HAP-1 (cell line): ENCODE data around the gene MAGI2.

Experiments used
- DNase-seq, 2 experiments: peaks; one replicate each; pipeline ENCODE4 v3.0.0-alpha.2; 2016 to 2020; ENCODE audit warnings: low spot score in 2 of 2
- H3K27me3 ChIP-seq: fragments of 250-450 bp; sonication (Bioruptor Pico); 2 replicates; pipeline ENCODE4 v1.5.1; 2020; ENCODE audit warnings: low read depth, mild to moderate bottlenecking, moderate library complexity
- H3K36me3 ChIP-seq: fragments of 250-450 bp; sonication (Bioruptor Pico); replicated peaks from 2 replicates; pipeline ENCODE4 v1.5.1; 2020; ENCODE audit warnings: mild to moderate bottlenecking
- H3K4me1 ChIP-seq: fragments of 250-450 bp; sonication (Bioruptor Pico); 2 replicates; pipeline ENCODE4 v1.5.1; 2020; ENCODE audit warnings: mild to moderate bottlenecking
- H3K4me3 ChIP-seq: fragments of 250-450 bp; sonication (Bioruptor Pico); 2 replicates; pipeline ENCODE4 v1.5.1; 2020; ENCODE audit warnings: mild to moderate bottlenecking, moderate library complexity
- H3K9me3 ChIP-seq: fragments of 250-450 bp; sonication (Bioruptor Pico); 2 replicates; pipeline ENCODE4 v1.5.1; 2020; ENCODE audit warnings: mild to moderate bottlenecking, moderate library complexity
- in situ Hi-C: fragments of 300-500 bp; cut with MboI; formaldehyde crosslinking; loops from 3 replicates; pipeline ENCODE4 v1.14.3; 2020; ENCODE audit warnings: low sequenced_read_pairs, inconsistent platforms, mixed read lengths

MAGI2 gene

GRCh38 chr7:79453558-79454360 is at the start of gene MAGI2:
TSS of gene MAGI2 (minus strand) at chr7:79453667. CDS start at chr7:79453320, 347 bp downstream.
- H3K36me3 ChIP-seq: no peaks in the 10 kb centered on the region
- no peaks in the 10 kb centered on the region; the same call in 1 of the 2 replicates for H3K9me3 ChIP-seq
- in situ Hi-C loops: no loop called here
- no peaks in the 10 kb centered on the region; the same call in 1 of the 2 replicates for H3K4me1 ChIP-seq
- no peaks in the 10 kb centered on the region for H3K27me3 ChIP-seq
- H3K4me3 ChIP-seq: peak within 1 kb of the TSS; percentile 53
- peak; percentile 42 to 80 for DNase-seq

- no peaks in the 10 kb centered on the region for H3K36me3 ChIP-seq
- no peak for DNase-seq
- H3K27me3 ChIP-seq: no peaks in the 10 kb centered on the region
- no peak overlapping the region for H3K4me3 ChIP-seq
- in situ Hi-C loops: no loop called here
- no peaks in the 10 kb centered on the region for H3K4me1 ChIP-seq
- H3K9me3 ChIP-seq: no peaks in the 10 kb centered on the region
These were observed 48.7 kb upstream of the MAGI2 start for GRCh38 chr7:79502151-79502550.

- no peaks in the 10 kb centered on the region for H3K27me3 ChIP-seq
- DNase-seq: no peak
- no peak overlapping the region for H3K4me3 ChIP-seq
- no peaks in the 10 kb centered on the region for H3K36me3 ChIP-seq
- H3K9me3 ChIP-seq: no peaks in the 10 kb centered on the region
- no peaks in the 10 kb centered on the region; the same call in 1 of the 2 replicates for H3K4me1 ChIP-seq
- in situ Hi-C loops: no loop called here
These were observed 47.3 kb upstream of the MAGI2 start for GRCh38 chr7:79500759-79501158.

GRCh38 chr7:79497728-79498127 is 44.3 kb upstream of the MAGI2 start:
- in situ Hi-C loops: no loop called here
- H3K27me3 ChIP-seq: no peaks in the 10 kb centered on the region

GRCh38 chr7:79495544-79496272 is 42.2 kb upstream of the MAGI2 start:
- Histone ChIP-seq H3K4me1 (no peaks in the 10 kb centered on the region; the same call in 1 of the 2 replicates), H3K27me3 (no peaks in the 10 kb centered on the region), H3K9me3 (no peaks in the 10 kb centered on the region), H3K36me3 (no peaks in the 10 kb centered on the region), H3K4me3 (no peak overlapping the region)
- DNase-seq: no peak
- in situ Hi-C loops: no loop called here

More at GRCh38 chr7:79497728-79498127, 44.3 kb upstream of the MAGI2 start:
- Histone ChIP-seq H3K9me3 (no peaks in the 10 kb centered on the region), H3K4me1 (no peaks in the 10 kb centered on the region; the same call in 1 of the 2 replicates), H3K4me3 (no peak overlapping the region), H3K36me3 (no peaks in the 10 kb centered on the region)
- no peak for DNase-seq

GRCh38 chr7:79494046-79494445 is 40.6 kb upstream of the MAGI2 start:
- no peaks in the 10 kb centered on the region for H3K9me3 ChIP-seq
- no peaks in the 10 kb centered on the region for H3K27me3 ChIP-seq
- H3K36me3 ChIP-seq: no peaks in the 10 kb centered on the region
- in situ Hi-C loops: no loop called here
- H3K4me1 ChIP-seq: no peaks in the 10 kb centered on the region; the same call in 1 of the 2 replicates
- no peak for DNase-seq
- no peak overlapping the region for H3K4me3 ChIP-seq

GRCh38 chr7:79489371-79489770 is 35.9 kb upstream of the MAGI2 start:
- Histone ChIP-seq H3K4me1 (no peaks in the 10 kb centered on the region), H3K4me3 (no peak overlapping the region), H3K36me3 (no peaks in the 10 kb centered on the region), H3K9me3 (no peaks in the 10 kb centered on the region), H3K27me3 (no peaks in the 10 kb centered on the region)
- no peak for DNase-seq
- in situ Hi-C loops: no loop called here

- Histone ChIP-seq H3K27me3 (no peaks in the 10 kb centered on the region), H3K4me1 (peaks cover 12% of the 10 kb centered on the region), H3K36me3 (no peaks in the 10 kb centered on the region), H3K9me3 (no peaks in the 10 kb centered on the region; the same call in 1 of the 2 replicates), H3K4me3 (no peak overlapping the region)
- in situ Hi-C loops: no loop called here
- no peak for DNase-seq
These were observed 24.9 kb upstream of the MAGI2 start for GRCh38 chr7:79478386-79478785.

GRCh38 chr7:79475455-79475854 is 22.0 kb upstream of the MAGI2 start:
- H3K4me3 ChIP-seq: no peak overlapping the region
- no peaks in the 10 kb centered on the region for H3K36me3 ChIP-seq
- no peaks in the 10 kb centered on the region; the same call in 1 of the 2 replicates for H3K9me3 ChIP-seq
- H3K4me1 ChIP-seq: peaks cover 12% of the 10 kb centered on the region
- in situ Hi-C loops: no loop called here
- DNase-seq: no peak
- no peaks in the 10 kb centered on the region for H3K27me3 ChIP-seq

- Histone ChIP-seq H3K4me3 (no peak overlapping the region), H3K9me3 (no peaks in the 10 kb centered on the region; the same call in 1 of the 2 replicates), H3K36me3 (no peaks in the 10 kb centered on the region), H3K4me1 (peaks cover 15% of the 10 kb centered on the region), H3K27me3 (no peaks in the 10 kb centered on the region)
- no peak for DNase-seq
- in situ Hi-C loops: no loop called here
These were observed 18.2 kb upstream of the MAGI2 start for GRCh38 chr7:79471699-79472098.

- no peak overlapping the region for H3K4me3 ChIP-seq
- peaks cover 15% of the 10 kb centered on the region for H3K4me1 ChIP-seq
- H3K27me3 ChIP-seq: no peaks in the 10 kb centered on the region
- no peak for DNase-seq
- no peaks in the 10 kb centered on the region for H3K36me3 ChIP-seq
- in situ Hi-C loops: no loop called here
- no peaks in the 10 kb centered on the region; the same call in 1 of the 2 replicates for H3K9me3 ChIP-seq
These were observed 17.8 kb upstream of the MAGI2 start for GRCh38 chr7:79471283-79471682.

- no peaks in the 10 kb centered on the region for H3K36me3 ChIP-seq
- peaks cover 13% of the 10 kb centered on the region for H3K4me1 ChIP-seq
- H3K9me3 ChIP-seq: no peaks in the 10 kb centered on the region
- H3K4me3 ChIP-seq: no peak overlapping the region
- no peaks in the 10 kb centered on the region for H3K27me3 ChIP-seq
- in situ Hi-C loops: no loop called here
- DNase-seq: no peak
These were observed 12.1 kb upstream of the MAGI2 start for GRCh38 chr7:79465551-79465950.

GRCh38 chr7:79464051-79464450 is 10.6 kb upstream of the MAGI2 start:
- no peak overlapping the region for H3K4me3 ChIP-seq
- no peaks in the 10 kb centered on the region for H3K36me3 ChIP-seq
- no peak for DNase-seq
- in situ Hi-C loops: no loop called here
- H3K4me1 ChIP-seq: peaks cover 13% of the 10 kb centered on the region
- H3K27me3 ChIP-seq: no peaks in the 10 kb centered on the region
- H3K9me3 ChIP-seq: no peaks in the 10 kb centered on the region

- in situ Hi-C loops: no loop called here
- DNase-seq: no peak
- Histone ChIP-seq H3K36me3 (no peaks in the 10 kb centered on the region), H3K4me1 (peaks cover 13% of the 10 kb centered on the region), H3K4me3 (no peak overlapping the region), H3K27me3 (no peaks in the 10 kb centered on the region), H3K9me3 (no peaks in the 10 kb centered on the region)
These were observed 8.9 kb upstream of the MAGI2 start for GRCh38 chr7:79462390-79462789.
